HPDE6-E6E7 (cell line): Measurements from ENCODE around the gene ATRIP.

ENCODE experiments used
- DNase-seq: peaks from one replicate; pipeline ENCODE4 v3.0.0; 2011; ENCODE audit warnings: missing footprints; ENCODE audit errors: extremely low spot score

ATRIP gene

DNA sequence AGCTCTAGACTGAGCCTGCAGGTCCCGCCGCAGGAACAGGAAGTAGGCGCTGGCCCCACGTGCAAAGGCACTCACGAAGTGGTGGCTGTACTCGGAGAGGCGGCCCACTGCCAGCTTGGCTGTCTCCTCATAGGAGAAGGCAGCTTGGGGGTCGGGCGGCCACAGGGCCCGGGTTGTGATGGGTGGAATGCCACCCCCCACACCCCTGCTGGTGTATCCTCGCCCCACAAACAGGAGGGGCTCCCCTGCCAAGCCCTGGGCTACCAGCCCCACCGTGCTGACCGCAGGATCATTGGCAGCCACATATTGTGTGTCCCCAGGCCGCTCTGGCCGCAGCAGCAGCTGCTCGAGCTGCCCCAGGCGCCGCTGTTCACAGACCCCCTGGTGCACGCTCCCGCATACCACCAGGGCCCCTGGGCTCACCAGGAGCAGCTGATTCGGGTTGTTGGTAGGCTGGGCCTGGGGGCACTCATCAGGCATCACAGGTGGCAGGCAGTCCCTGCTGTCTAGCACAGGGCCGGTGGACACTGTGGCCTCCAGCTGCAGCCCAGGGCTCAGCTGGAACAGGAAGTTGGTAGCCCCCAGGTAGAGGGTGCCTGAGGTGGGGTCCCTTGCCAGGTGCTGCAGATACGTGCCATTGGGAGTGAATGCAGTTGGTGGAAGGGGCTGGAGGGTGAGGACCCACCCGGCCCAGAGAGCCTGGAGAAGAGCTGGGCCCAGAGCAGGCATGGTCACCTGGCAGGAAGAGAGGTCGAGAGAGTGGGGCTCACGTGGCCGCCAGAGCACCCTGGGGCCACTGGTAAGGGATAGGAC is 22.4 kb upstream of the ATRIP start:
- DNase-seq, result no peak

DNA sequence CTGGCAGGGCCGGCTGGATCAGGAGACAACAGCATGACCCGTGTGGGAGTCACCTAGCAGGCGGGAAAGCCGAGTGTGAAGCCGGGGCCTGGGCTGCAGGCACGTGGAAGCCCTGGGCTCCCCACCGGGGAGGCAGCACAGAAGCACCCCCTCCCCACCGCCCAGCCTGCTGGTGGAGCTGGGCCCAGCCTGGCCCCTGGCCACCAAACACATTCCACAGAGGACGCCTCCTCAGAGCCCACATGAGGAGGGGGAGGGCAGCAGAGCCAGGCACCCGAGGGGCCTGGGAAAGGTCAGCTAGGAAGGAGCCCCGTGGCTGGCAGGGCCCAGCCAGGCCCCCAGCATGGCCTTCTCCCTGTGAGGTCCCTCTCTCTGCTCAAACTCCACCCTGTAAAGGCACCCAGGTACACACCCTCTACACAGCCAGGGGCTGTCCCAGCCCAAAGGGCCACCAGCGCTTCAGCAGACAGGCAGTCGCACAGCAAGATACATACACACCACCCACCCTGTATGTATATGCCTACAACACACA is 21.2 kb upstream of the ATRIP start:
- no peak for DNase-seq

DNA sequence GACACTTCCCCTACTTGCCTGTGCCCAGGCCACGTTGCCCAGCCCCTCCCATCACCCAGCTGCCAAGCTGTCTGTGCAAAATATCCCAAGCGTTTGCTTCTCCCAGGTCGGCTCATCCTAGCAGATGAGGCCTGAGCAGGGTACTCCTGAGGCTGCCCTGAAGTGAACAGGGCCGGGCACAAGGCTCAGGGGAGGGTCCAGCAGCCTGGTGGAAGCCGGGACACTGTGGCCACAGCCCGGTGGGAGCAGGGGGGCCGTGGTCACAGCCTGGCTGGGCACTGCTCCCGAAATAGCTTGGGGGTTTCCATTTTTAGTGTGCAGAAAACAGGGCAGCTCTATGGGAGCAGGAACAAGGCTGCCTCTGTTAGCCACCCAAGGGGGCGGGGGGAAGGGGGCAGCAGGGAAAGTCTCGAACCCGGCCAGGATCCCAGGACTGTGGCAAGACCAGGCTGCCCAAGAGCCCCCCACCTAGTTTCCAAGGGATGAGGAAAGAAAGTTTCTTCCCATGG is 20.1 kb upstream of the ATRIP start:
- DNase-seq, result no peak

DNA sequence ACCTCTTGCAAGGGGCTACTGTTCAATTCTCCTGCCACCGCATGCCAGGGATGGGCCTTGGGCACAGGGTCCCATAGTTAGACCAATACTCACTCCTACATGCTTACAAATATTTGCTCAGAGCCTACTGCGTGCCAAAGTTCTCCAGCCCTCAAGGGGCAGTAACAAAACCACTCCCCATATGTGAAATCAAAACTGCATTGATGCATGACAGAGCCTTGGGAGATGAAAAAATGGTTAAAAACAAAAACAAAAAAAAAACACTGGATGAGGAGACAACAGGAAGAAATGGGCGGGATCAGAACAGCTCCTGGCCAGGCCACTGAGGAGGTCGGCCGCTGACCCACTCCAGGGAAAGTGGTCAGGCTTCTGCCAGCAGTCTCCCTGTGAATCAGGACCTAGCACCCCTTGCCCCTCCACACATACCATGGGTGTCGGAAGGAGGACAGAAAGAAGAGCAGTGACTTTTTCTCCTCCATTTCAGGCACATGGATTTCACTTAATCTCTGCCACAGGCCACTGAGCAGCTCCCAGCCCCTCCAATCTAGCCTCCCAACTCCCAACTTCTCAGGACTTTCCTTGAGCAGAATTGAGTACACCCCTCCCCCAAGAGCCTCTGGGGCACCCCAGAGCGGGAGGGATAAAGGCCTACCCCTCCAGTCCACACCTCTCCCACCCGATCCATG is 19.4 kb upstream of the ATRIP start:
- no peak for DNase-seq

DNA sequence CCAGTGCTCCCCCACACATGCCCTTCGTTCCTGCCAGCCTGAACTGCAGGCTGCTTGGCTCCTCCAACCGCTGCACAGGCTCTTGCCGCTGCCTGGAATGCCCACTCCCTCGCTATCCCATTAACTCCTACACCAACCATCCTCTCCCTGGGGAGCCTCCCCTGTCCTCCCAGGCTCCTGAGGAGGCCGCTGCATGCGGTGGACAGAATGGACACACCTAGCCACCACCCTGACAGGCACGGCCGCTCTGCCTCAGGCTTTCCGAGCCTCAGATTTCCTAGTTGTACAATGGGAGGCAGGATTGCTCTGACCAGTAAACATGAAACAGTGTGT is 18.9 kb upstream of the ATRIP start:
- DNase-seq, result no peak

DNA sequence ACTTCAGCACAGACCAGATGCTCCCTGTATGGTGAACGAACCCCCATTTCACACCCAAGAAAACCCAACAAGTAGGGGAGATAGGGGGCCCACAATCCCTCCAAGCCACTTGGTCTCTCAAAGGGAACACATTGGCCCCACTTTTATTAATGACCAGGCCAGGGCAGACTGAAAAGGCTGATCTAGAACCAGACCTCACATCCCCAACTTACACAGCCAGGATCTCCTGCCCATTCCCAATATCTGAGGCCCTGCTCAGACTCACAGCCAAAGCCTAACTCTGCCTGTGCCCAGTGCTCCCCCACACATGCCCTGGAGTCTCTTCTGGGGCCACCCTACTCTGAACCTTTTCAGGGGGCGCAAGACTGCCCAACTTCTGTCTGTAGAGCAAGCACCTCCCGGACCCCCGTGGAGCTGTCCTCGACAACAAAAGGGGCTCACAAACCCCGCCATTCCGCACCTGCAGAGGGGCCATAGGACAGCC is 18.4 kb upstream of the ATRIP start:
- no peak for DNase-seq

DNA sequence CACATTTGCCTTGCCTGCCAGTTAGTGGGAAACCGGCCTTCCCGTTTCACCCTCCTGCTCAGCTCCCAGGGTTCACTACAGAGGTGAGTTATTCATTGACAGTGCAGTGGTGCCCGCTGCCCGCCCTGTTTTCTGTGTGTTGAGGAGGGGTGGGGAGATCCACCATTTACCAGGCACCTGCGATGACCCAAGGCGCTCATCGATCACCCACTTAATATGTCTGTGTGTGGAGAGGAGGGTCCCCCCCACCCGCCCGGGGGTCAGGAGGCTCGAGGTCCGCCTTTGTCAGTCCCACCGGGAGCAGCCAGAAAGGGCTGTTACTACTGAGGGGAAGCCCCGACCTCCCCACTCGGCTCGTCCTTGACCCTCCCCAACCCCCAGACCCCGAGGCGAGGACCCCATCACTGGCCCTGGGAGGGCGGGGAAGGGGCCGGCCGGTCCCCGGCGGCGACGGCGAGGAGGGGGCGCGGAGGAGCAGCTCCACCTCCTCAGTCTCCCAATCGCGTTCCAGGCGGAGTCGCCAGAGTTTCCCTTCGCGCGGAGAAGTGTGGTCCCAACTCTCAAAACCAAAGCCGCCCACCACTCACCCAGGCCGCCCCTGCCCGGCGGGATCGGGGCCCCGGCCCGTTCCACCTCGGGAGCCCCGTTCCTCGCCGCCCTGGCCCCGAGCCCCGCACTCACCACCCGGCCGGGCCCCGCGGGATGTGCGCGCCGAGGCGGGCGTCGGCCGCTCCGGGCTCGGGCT is 17.8 kb upstream of the ATRIP start:
- DNase-seq, result no peak

DNA sequence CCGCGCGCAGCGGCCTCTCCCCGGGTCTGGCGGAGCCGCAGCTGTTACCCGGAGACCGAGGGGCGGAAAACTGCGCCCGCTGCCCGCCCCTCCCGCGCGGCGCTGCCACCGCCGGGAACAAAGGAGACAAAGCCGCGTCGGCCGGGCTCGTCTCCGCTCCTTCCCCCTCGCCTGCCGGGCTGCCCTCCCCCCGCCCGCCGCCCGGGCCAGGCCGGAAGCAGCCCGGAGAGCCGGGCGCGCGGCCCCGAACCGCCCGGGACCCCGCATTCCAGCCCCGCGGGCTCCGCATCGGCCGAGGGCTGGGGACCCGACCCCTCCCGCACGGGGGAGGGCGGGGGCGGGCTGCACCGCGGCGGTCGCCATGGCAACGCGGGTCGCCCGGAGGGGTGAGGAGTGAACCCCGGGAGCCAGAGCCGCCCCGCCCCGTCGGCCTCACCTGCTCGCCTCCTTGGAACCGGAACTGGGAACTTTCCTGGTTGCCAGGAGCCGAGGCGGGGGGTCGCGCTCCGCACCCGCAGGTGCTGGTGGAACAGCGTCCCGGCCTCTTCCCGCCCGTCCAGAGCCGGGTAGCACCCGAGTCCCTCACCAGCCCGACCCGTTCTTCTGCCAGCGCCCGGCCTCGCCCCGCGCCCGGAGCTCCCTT is 17.1 kb upstream of the ATRIP start:
- DNase-seq, result no peak

DNA sequence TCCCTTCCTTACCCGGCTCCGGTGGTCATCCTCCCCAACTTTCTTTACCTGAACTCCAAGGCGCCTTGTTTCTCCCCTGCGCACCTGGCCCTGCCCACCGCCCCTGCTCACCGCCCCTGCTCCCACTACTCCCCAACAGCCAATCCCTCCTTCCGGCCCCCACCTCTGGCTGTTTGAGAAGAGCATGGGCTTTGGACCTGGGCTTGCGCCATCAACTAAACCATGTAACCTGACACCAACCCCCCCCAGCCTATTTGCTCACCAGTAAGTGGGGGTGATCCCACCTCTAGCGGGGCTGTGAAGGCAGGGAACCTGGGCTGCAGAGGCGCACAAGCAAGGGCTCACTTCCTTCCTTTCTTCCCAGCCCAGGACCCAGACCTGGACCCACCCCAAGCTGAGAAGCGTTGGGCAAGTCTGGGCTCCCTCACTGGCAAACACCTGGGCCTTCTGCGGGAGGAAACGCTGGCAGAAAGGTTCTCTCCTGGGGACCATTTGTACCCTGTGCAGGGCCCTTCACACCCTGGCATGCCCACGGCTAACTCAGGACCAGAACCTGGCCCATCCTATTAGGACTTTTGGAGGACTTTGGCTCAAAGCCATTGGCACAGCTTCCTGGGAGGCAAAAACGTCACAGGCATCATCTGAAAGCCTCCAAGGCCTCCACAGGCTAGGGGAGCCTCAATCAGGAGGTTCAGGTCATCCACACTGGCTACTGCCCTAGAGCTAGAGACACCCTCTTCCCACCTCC is 16.4 kb upstream of the ATRIP start, which contains the start of gene PLXNB1:
Gene PLXNB1, minus strand, starts transcription at position 127 of the 748 bp plus-strand sequence. CDS start 5,475 bp downstream, outside the sequence.
- DNase-seq, result peak; percentile 15

DNA sequence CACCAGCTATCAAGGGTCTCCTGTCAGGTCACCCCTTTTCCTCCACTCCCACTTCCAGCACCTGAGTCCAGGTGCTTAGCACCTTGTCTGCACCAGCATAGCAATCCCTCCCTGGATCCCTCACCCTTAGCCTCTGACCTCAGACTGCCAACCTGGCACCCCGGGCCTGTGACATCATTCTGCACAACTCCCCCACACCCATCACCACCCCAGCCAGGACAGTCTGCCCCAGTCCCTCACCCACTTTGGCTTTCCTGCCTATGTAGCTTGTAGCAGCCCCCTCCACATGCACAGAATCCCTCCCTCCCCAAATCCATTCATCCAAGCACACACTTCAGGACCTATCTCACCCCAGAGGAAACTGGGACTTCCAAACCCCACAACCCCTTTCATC is 15.8 kb upstream of the ATRIP start:
- DNase-seq, result no peak

DNA sequence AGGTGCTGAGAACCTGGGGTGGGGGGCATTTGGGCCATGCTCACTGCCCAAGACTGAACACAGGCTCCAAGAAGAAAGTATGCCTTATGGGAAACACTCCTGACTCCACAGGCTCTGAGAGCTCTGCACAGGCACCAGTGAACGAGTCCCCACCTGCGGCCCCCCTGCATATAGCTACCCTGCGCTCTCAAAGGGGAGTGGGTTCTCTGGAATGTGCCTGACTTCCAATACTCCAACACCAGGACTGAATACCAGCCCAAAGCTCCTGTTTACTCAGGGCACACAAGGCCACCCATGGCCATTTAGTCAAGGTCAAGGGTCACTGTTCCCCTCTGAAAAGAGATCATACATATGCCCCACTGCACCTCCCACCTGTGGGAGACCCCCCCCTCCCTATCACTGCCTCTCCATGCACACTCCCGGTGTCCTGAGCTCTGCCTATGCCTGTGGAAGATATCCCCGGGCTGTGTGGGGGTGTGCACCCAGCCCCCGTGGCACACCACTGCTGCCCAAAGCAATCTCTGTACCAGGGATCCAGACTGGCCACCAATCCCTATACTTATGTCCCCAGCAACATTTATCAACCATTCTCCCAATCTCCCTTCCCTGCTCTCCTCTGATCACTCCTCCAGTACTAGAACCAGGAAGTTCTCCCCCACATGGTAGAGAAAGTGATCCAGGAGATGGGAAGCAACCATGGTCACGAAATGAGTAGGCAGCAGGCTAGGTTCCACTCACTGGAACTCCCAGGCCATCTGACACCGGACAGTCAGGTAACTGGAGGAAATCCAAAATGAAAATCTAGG is 15.1 kb upstream of the ATRIP start:
- DNase-seq, result no peak

DNA sequence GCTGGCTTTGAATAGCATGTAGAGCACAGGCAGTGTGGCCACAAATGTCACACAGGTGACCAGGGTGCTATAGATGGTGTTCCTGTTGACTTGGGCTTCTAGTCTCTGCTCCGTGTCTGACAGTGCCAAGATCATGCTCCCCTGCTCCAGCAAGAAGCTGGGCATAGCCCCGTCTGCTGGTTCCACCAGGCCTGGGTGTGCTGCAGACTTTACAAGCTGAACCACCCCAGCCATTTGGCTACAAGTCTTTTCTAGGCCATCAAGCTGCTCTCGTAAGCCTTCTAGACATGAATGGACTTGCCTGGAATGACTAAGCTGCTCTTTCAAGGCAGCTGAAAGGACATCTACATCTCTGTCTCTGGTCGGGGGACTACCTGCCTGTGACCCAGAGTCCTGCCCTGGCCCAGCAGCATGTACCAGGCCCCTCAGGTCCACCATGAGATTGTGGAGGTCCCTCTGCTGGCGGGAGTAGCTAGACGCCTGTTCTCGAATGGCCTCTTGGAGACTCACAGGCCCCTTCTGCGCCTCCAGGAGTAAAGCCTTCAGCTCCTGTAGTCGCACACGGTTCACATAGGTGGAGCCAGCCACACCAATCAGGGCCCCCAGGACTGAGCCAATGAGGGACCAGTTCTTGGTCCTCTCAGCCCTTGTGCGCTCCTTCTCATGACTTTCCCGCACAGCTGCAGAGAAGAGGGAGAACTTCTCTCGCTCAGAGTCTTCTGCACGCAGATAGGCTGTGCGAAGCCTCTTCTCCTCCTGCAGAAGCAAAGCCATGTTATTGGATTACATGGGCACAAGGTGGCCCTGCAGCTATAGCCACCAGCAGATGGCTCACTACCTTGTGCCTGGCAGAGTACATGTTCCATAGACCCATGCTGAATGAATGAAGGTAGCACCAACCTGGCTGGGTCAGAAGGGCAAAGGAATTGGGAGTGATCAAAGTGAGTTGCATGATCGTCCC is 13.8 kb upstream of the ATRIP start:
- peak; percentile 48 for DNase-seq

DNA sequence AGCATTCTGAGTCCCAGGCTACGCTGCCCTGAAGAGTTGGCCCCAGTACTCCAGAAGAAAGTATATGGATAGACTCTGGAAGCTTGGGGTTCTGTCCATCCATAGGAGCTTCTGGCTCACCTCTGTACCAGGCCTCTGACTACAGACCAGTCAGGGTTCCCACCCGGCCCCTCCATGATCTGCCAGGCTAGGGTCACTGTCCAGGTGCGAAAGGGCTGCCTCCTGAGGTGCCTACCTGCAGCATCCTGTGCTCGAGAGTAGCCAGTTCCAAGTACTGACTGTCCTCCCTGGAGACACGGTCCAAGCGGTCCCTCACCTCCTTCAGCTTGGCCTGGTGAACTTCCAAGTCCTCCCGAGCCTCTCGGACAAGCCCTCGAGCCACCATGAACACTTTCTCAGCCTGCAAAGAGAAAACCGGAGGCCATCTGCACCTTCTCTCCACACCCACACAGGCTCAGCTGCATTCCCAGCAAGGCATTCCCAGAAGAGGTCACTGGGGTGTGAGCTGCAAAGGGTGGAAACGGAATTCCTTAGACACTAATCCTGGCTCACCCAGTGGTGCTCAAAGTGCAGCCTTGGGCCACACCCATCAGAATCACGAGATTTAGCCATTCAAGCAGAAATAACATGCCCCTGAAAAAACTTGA is 12.9 kb upstream of the ATRIP start:
- peak; percentile 27 for DNase-seq

DNA sequence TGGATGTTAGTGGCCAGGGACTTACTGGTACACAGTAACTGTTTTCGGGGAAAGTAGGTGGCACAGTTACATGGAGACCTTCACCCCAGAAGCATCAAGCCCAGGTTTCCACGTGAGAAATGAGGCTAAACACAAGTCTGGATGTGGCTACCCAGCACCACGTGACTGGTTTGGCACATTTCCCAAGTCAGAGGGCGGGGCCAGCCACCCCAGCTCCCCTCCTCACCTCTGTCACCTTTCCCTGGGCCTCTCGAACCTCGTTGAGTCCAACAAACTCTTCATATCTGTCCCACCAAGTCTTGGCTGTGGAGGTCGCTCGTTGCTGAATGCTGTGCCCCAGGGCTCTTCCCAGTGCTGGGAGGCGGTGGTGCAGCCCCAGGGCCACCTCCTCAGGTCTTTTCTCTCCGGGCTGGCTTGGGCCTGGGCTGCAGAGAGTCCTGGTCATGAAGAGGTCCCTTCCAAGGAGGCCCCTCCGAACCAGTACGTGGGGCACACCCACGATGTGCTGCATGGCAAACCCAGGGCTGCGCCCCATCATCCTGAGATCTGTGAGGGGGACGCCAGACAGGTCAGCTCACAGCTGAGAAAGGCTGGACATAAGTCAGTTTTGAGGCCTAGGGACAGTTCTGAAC is 11.8 kb upstream of the ATRIP start:
- no peak for DNase-seq

DNA sequence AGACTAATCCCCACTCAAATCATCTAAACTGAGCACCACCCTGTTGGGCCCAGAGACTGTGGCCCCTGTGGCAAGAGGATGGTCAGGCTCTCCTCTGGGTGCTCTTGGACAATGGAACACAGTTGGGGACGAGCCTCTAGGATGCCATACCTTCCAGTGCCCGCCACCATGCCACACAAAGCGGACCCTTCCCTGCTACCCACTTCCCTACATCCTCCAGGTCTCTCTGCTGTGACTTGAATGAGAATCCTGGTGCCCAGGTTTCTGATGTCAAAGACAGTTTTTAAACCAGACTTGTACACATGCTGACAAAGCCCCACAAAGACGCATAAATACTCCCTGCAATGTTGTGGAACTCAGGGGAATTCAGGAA is 11.3 kb upstream of the ATRIP start:
- no peak for DNase-seq

DNA sequence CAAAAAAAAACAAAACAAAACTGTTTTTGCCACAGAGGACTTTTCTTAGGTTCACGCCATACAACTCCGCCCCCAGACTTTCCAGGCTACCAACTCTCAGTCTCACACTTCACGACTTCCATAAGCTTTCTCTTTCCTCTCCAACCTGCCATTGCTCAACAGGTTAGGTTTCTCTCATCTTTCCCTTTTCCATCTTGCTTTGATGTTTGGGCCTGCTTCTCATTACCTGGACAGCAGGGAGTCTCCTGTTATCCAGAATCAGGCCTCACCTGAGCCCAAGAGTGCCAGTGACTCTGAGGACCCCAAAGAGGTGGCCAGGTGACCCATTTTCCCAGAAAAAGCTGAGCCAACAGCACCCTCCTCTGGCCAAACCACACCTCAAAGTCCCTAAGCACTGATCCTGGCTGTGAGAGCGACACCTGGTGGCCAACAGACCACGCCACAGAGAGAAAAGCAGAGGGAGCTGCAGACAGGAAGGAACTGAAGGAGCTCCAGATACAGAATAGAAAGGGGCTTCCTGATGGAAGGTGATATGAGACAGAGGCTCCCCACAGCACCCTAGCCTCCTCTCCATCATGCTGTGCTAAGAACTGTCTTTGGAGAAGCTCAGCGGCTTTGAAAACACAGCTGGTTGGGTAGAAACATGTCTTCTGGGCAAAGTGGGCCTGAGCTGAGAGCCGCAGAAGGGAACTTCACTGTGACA is 10.6 kb upstream of the ATRIP start:
- peak; percentile 35 for DNase-seq

DNA sequence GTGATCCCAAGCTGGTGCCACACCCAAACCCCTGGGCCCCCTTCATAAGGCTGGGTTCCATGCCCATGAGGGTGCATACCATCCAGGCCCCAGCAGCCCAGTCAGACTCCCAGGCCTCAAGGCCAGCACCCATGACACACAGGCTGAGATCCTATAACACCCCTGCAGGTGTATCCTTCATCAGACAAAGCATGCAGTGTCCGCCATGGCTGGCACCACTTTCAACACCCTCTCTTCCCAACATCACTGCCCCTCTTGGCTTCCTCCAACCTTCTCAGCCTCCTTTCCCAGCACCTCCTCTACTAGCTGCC is 10.1 kb upstream of the ATRIP start:
- DNase-seq, result no peak
